ENCODE measurements around the gene DAB1.

DAB1 gene

DNA sequence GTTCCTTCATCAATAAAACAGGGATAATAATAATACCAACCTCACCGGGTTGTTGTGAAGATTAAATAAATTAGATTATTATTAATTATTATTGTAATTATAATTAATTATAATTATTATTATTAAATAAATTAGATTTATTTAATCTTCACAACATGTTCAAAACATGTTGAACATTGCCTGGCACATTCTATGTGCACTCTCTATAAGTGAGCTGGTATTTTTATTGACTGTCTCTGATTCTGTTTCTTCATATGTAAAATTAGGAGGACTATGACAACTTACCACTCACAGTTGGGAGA lies 457.2 kb downstream of the DAB1 start:
- no peaks in the 10 kb centered on the region for H3K27me3 ChIP-seq (ENCODE audit: control insufficient read depth in 5 of 5, insufficient read depth in 4 of 5, low read length in 5 of 5)
- H3K9ac ChIP-seq (ENCODE audit: low read length in 5 of 5): no peak overlapping the region
- H3K27ac ChIP-seq (ENCODE audit: low read depth, low read length): no peak overlapping the region
- H3K4me3 ChIP-seq (ENCODE audit: low read depth in 1 of 5, low read length in 5 of 5): no peak overlapping the region
- H3K9me3 ChIP-seq (ENCODE audit: control insufficient read depth in 5 of 5, low read length in 5 of 5): peaks cover 0 to 2% (median 0%) of the 10 kb centered on the region in 5 donors
- H3K36me3 ChIP-seq (ENCODE audit: control insufficient read depth in 5 of 5, insufficient read depth in 5 of 5, low read length in 5 of 5): no peaks in the 10 kb centered on the region
- peaks cover 0 to 5% (median 0%) of the 10 kb centered on the region in 5 donors for H3K4me1 ChIP-seq (ENCODE audit: control insufficient read depth in 5 of 5, insufficient read depth in 5 of 5, low read length in 5 of 5)

GRCh38 chr1:56965916-56966697 lies 457.8 kb downstream of the DAB1 start, which contains the start of gene C8B:
C8B (minus strand) TSS chr1:56966015; CDS start chr1:56965948, 67 bp downstream.
- Histone ChIP-seq H3K36me3 (ENCODE audit: control insufficient read depth in 5 of 5, insufficient read depth in 5 of 5, low read length in 5 of 5) (no peaks in the 10 kb centered on the region), H3K9me3 (ENCODE audit: control insufficient read depth in 5 of 5, low read length in 5 of 5) (peaks cover 0 to 2% (median 0%) of the 10 kb centered on the region in 5 donors), H3K9ac (ENCODE audit: low read length in 5 of 5) (no peak within 1 kb of the TSS), H3K27me3 (ENCODE audit: control insufficient read depth in 5 of 5, insufficient read depth in 4 of 5, low read length in 5 of 5) (no peaks in the 10 kb centered on the region), H3K27ac (ENCODE audit: low read depth, low read length) (no peak within 1 kb of the TSS), H3K4me3 (ENCODE audit: low read depth in 1 of 5, low read length in 5 of 5) (no peak within 1 kb of the TSS), H3K4me1 (ENCODE audit: control insufficient read depth in 5 of 5, insufficient read depth in 5 of 5, low read length in 5 of 5) (peaks cover 0 to 5% (median 0%) of the 10 kb centered on the region in 5 donors)

GRCh38 chr1:56965191-56965590 lies 458.7 kb downstream of the DAB1 start:
- no peak overlapping the region for H3K27ac ChIP-seq (ENCODE audit: low read depth, low read length)
- H3K4me3 ChIP-seq (ENCODE audit: low read depth in 1 of 5, low read length in 5 of 5): no peak overlapping the region
- H3K36me3 ChIP-seq (ENCODE audit: control insufficient read depth in 5 of 5, insufficient read depth in 5 of 5, low read length in 5 of 5): no peaks in the 10 kb centered on the region
- H3K9ac ChIP-seq (ENCODE audit: low read length in 5 of 5): no peak overlapping the region
- peaks cover 0 to 2% (median 0%) of the 10 kb centered on the region in 5 donors for H3K9me3 ChIP-seq (ENCODE audit: control insufficient read depth in 5 of 5, low read length in 5 of 5)
- H3K4me1 ChIP-seq (ENCODE audit: control insufficient read depth in 5 of 5, insufficient read depth in 5 of 5, low read length in 5 of 5): peaks cover 0 to 5% (median 0%) of the 10 kb centered on the region in 5 donors
- no peaks in the 10 kb centered on the region for H3K27me3 ChIP-seq (ENCODE audit: control insufficient read depth in 5 of 5, insufficient read depth in 4 of 5, low read length in 5 of 5)

GRCh38 chr1:56964349-56965017 lies 459.4 kb downstream of the DAB1 start:
- Histone ChIP-seq H3K9ac (ENCODE audit: low read length in 5 of 5) (no peak overlapping the region), H3K4me1 (ENCODE audit: control insufficient read depth in 5 of 5, insufficient read depth in 5 of 5, low read length in 5 of 5) (peaks cover 0 to 5% (median 0%) of the 10 kb centered on the region in 5 donors), H3K27ac (ENCODE audit: low read depth, low read length) (no peak overlapping the region), H3K36me3 (ENCODE audit: control insufficient read depth in 5 of 5, insufficient read depth in 5 of 5, low read length in 5 of 5) (no peaks in the 10 kb centered on the region), H3K27me3 (ENCODE audit: control insufficient read depth in 5 of 5, insufficient read depth in 4 of 5, low read length in 5 of 5) (no peaks in the 10 kb centered on the region), H3K9me3 (ENCODE audit: control insufficient read depth in 5 of 5, low read length in 5 of 5) (peaks cover 0 to 2% (median 0%) of the 10 kb centered on the region in 5 donors), H3K4me3 (ENCODE audit: low read depth in 1 of 5, low read length in 5 of 5) (no peak overlapping the region)

- Histone ChIP-seq H3K4me3 (ENCODE audit: low read depth in 1 of 5, low read length in 5 of 5) (no peak overlapping the region), H3K27ac (ENCODE audit: low read depth, low read length) (no peak overlapping the region), H3K9me3 (ENCODE audit: control insufficient read depth in 5 of 5, low read length in 5 of 5) (no peaks in the 10 kb centered on the region), H3K4me1 (ENCODE audit: control insufficient read depth in 5 of 5, insufficient read depth in 5 of 5, low read length in 5 of 5) (peaks cover 0 to 5% (median 0%) of the 10 kb centered on the region in 5 donors), H3K36me3 (ENCODE audit: control insufficient read depth in 5 of 5, insufficient read depth in 5 of 5, low read length in 5 of 5) (no peaks in the 10 kb centered on the region), H3K27me3 (ENCODE audit: control insufficient read depth in 5 of 5, insufficient read depth in 4 of 5, low read length in 5 of 5) (no peaks in the 10 kb centered on the region), H3K9ac (ENCODE audit: low read length in 5 of 5) (no peak overlapping the region)
Measured at GRCh38 chr1:56963667-56964066, 460.2 kb downstream of the DAB1 start.

GRCh38 chr1:56961426-56961825 lies 462.4 kb downstream of the DAB1 start:
- Histone ChIP-seq H3K9ac (ENCODE audit: low read length in 5 of 5) (no peak overlapping the region), H3K27ac (ENCODE audit: low read depth, low read length) (no peak overlapping the region), H3K27me3 (ENCODE audit: control insufficient read depth in 5 of 5, insufficient read depth in 4 of 5, low read length in 5 of 5) (no peaks in the 10 kb centered on the region), H3K9me3 (ENCODE audit: control insufficient read depth in 5 of 5, low read length in 5 of 5) (no peaks in the 10 kb centered on the region), H3K4me1 (ENCODE audit: control insufficient read depth in 5 of 5, insufficient read depth in 5 of 5, low read length in 5 of 5) (peaks cover 0 to 5% (median 0%) of the 10 kb centered on the region in 5 donors), H3K36me3 (ENCODE audit: control insufficient read depth in 5 of 5, insufficient read depth in 5 of 5, low read length in 5 of 5) (no peaks in the 10 kb centered on the region), H3K4me3 (ENCODE audit: low read depth in 1 of 5, low read length in 5 of 5) (no peak overlapping the region)

DNA sequence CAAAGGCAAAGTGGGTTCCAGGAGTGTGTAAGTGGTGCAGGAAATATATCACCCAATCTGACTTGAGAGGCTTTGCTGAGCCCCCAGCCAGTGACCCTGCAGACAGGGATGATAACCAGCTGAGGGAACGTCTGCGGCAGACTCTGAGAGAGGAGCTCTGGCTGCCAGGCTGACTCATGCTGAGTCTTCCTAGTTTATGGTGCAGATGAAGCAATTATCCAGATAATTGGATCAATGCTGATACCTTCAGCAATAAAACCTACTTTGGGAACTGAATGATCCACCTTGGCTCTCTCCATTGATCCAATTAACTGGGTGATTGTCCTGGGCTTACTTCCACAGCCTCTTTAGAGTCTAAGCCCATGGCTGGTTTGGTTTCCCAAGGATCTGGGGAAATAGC lies 465.3 kb downstream of the DAB1 start:
- no peak overlapping the region for H3K4me3 ChIP-seq (ENCODE audit: low read depth in 1 of 5, low read length in 5 of 5)
- no peaks in the 10 kb centered on the region for H3K27me3 ChIP-seq (ENCODE audit: control insufficient read depth in 5 of 5, insufficient read depth in 4 of 5, low read length in 5 of 5)
- H3K9ac ChIP-seq (ENCODE audit: low read length in 5 of 5): no peak overlapping the region
- H3K9me3 ChIP-seq (ENCODE audit: control insufficient read depth in 5 of 5, low read length in 5 of 5): no peaks in the 10 kb centered on the region
- no peak overlapping the region for H3K27ac ChIP-seq (ENCODE audit: low read depth, low read length)
- H3K4me1 ChIP-seq (ENCODE audit: control insufficient read depth in 5 of 5, insufficient read depth in 5 of 5, low read length in 5 of 5): peaks cover 0 to under 1% (median 0%) of the 10 kb centered on the region in 5 donors
- H3K36me3 ChIP-seq (ENCODE audit: control insufficient read depth in 5 of 5, insufficient read depth in 5 of 5, low read length in 5 of 5): no peaks in the 10 kb centered on the region

GRCh38 chr1:56957931-56958330 lies 465.9 kb downstream of the DAB1 start:
- no peak overlapping the region for H3K4me3 ChIP-seq (ENCODE audit: low read depth in 1 of 5, low read length in 5 of 5)
- H3K9me3 ChIP-seq (ENCODE audit: control insufficient read depth in 5 of 5, low read length in 5 of 5): no peaks in the 10 kb centered on the region
- no peaks in the 10 kb centered on the region for H3K36me3 ChIP-seq (ENCODE audit: control insufficient read depth in 5 of 5, insufficient read depth in 5 of 5, low read length in 5 of 5)
- H3K27me3 ChIP-seq (ENCODE audit: control insufficient read depth in 5 of 5, insufficient read depth in 4 of 5, low read length in 5 of 5): no peaks in the 10 kb centered on the region
- no peak overlapping the region for H3K9ac ChIP-seq (ENCODE audit: low read length in 5 of 5)
- H3K4me1 ChIP-seq (ENCODE audit: control insufficient read depth in 5 of 5, insufficient read depth in 5 of 5, low read length in 5 of 5): no peaks in the 10 kb centered on the region
- H3K27ac ChIP-seq (ENCODE audit: low read depth, low read length): no peak overlapping the region

- Histone ChIP-seq H3K4me1 (ENCODE audit: control insufficient read depth in 5 of 5, insufficient read depth in 5 of 5, low read length in 5 of 5) (no peaks in the 10 kb centered on the region), H3K9ac (ENCODE audit: low read length in 5 of 5) (no peak overlapping the region), H3K4me3 (ENCODE audit: low read depth in 1 of 5, low read length in 5 of 5) (no peak overlapping the region), H3K36me3 (ENCODE audit: control insufficient read depth in 5 of 5, insufficient read depth in 5 of 5, low read length in 5 of 5) (no peaks in the 10 kb centered on the region), H3K9me3 (ENCODE audit: control insufficient read depth in 5 of 5, low read length in 5 of 5) (no peaks in the 10 kb centered on the region), H3K27ac (ENCODE audit: low read depth, low read length) (no peak overlapping the region), H3K27me3 (ENCODE audit: control insufficient read depth in 5 of 5, insufficient read depth in 4 of 5, low read length in 5 of 5) (no peaks in the 10 kb centered on the region)
Measured at GRCh38 chr1:56954664-56955063, 469.2 kb downstream of the DAB1 start.

- Histone ChIP-seq H3K4me1 (ENCODE audit: control insufficient read depth in 5 of 5, insufficient read depth in 5 of 5, low read length in 5 of 5) (peaks cover 0 to 11% (median 3%) of the 10 kb centered on the region in 5 donors), H3K27me3 (ENCODE audit: control insufficient read depth in 5 of 5, insufficient read depth in 4 of 5, low read length in 5 of 5) (no peaks in the 10 kb centered on the region), H3K27ac (ENCODE audit: low read depth, low read length) (no peak overlapping the region), H3K4me3 (ENCODE audit: low read depth in 1 of 5, low read length in 5 of 5) (no peak overlapping the region), H3K9ac (ENCODE audit: low read length in 5 of 5) (no peak overlapping the region), H3K36me3 (ENCODE audit: control insufficient read depth in 5 of 5, insufficient read depth in 5 of 5, low read length in 5 of 5) (no peaks in the 10 kb centered on the region), H3K9me3 (ENCODE audit: control insufficient read depth in 5 of 5, low read length in 5 of 5) (no peaks in the 10 kb centered on the region)
Measured at GRCh38 chr1:56953386-56953785, 470.5 kb downstream of the DAB1 start.

All from subcutaneous abdominal adipose tissue (tissue), 5 donors.